HG03280 (cell line): Measurements from ENCODE around the gene SMTNL1.

Source experiments
- ATAC-seq: cut with Tn5 transposase; IDR thresholded peaks from one replicate; pipeline ENCODE4 v1.9.1; 2021; ENCODE audit warnings: mild to moderate bottlenecking, moderate library complexity; ENCODE audit not compliant: unreplicated experiment

SMTNL1 gene

GRCh38 chr11:57586711-57587245 lies 49.4 kb downstream of the SMTNL1 start:
- no peak for ATAC-seq

- no peak for ATAC-seq
Measured at GRCh38 chr11:57588046-57588710, 50.8 kb downstream of the SMTNL1 start.

GRCh38 chr11:57596266-57596885 lies 59.0 kb downstream of the SMTNL1 start:
- ATAC-seq: no peak

- no peak for ATAC-seq
Measured at GRCh38 chr11:57597461-57597915, 60.1 kb downstream of the SMTNL1 start, which contains the start of gene SERPING1. Gene SERPING1, plus strand, starts transcription at chr11:57597685. Its CDS starts 586 bp downstream, at chr11:57598271.

- no peak for ATAC-seq
Measured at GRCh38 chr11:57597916-57598830, 60.8 kb downstream of the SMTNL1 start.

GRCh38 chr11:57598831-57599155 lies 61.4 kb downstream of the SMTNL1 start:
- ATAC-seq: no peak

- no peak for ATAC-seq
Measured at GRCh38 chr11:57599381-57599780, 62.0 kb downstream of the SMTNL1 start.
